CD4-positive, alpha-beta T cell treated with Interleukin-12 subunit alpha and Interleukin-12 subunit beta, for 1 hour (primary cell): Measurements from ENCODE around the gene ICAM2.
"Not testable (repeated sequence)": the region's sequence is repeated elsewhere in the genome, so short reads cannot be mapped to it uniquely, and the experiment has no call there.

Experiments used
- DNase-seq: peaks from one replicate; pipeline ENCODE4 v3.0.0-alpha.2; 2020

The ICAM2 gene

DNA sequence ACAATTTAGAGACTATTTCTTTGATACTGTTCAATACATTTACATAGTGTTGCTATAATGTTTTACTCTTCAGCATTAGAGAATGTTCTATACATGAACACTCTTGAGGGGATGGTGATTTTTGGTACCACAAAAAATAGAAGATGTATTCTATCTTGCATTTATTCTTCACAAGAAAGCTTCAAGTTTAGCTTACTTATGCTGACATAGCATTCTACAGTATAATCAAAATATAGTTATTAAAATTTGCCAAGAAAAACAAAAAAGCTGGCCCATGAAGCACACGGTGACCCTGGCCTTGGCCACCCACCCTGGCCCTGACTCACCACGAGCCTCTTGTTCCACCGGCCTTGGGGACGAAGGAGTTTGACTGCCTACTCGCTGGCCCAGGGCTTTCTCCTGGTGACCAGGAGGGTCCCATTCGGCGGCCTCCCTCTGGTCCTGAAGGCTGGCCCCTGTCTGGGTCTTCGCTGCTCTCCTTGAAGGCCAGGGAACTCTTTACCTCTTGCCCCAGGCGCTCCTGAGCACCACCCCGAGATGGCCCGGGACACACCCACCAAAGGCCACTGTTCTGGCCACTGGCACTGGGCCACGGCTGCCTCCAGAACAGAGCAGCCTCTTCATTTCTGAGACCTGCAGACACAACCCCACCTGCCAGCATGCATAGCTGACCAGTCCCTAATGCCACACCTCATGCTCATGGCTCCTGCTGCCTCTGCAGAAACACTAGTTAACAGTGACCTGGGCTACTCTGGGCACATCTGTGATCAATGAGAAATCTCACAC is 22.5 kb upstream of the ICAM2 start:
- DNase-seq = no peak

DNA sequence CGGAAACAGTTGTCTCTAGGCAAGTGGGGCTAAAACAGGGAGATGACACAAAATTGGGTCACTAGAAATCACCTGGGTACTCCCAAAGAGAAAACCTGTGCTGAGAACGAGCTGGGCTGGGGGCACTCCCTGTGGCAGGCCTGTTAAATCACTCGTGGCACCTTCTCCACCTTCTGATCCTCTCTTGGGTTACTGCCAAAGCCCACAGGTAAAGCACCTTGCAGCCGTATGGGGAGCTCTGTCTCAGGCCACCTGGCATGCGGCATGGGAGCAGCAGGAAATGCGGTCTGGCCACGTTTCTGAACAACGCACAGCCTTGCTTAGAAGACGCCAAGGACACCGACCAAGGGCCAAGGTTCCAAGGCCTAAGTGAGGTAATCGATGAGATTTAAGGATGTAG is 21.5 kb upstream of the ICAM2 start:
- no peak for DNase-seq

- DNase-seq = no peak
Observed at GRCh38 chr17:64040206-64040605, 19.8 kb upstream of the ICAM2 start.

DNA sequence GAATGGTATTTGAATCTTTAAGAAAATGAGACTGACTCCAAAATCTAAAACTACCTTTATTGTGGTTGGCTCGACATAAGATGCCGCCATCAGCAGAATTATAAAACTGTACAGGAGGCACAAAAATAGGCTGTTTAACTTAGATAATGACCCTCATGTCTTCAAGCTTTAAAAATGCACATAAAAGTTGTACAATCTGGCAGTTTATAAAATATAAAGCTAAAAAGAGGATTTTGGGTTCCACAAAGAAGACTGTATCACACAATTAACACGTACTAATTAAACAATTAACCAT is 18.6 kb upstream of the ICAM2 start:
- no peak for DNase-seq

DNA sequence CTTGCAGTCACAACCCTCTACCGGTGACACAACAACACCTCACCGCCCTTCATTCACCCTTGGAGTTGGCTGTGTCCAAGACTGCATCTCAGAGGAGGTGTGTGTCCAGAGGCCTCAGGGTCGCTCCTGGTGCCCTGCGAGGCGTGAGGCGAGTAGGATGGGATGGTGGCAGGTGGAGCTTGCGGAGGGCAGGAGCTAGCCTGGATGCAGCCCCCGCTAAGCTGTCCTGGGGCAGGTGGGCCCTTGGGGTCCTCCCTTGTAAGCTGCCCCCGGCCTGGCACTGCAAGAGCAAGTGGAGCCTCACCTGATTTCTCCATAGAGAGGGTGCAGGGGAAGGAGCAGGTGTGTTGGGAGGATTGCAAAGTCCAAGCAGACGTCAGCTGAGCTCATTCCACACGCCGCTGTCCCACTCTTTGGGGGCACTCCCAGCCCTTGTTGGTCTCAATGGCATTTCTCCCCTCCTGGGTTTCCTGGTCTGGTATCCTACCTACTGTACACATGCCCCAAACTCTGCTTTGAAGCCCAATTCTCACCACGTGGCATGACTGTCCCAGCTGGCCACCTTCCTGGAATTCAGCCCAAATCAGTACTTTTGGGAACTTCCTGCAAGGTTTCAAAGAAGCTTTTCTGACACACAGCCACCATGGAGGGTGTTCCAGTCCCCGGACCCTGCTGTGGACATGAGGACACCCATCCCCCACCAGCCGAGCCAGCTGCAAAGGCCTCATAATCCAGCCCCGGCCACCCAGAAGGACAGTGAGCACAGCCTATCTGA is 18.1 kb upstream of the ICAM2 start:
- DNase-seq = no peak

DNA sequence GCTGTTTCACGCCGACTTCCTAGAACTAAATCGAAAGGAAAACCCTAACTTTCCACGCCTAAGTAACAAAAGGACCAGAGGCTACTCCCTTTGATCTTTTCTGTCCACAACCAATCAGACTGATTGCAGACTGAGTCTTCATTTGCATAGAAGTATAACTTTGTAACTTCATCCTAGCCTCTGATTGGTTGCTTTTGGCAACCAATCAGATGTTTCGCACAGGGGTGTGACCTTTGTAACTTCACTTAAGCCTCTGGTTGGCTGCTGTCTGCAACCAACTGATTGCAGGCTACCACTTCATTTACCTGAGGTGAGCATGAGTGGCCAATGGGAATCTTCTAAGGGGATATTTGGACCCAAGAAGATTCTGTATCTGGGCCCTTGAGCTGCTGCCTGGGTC is 17.4 kb upstream of the ICAM2 start:
- DNase-seq = no peak

GRCh38 chr17:64037180-64037579 is 16.7 kb upstream of the ICAM2 start:
- DNase-seq = no peak

GRCh38 chr17:64036198-64036922 is 15.9 kb upstream of the ICAM2 start:
- no peak for DNase-seq

GRCh38 chr17:64032081-64032480 is 11.6 kb upstream of the ICAM2 start:
- DNase-seq = no peak

DNA sequence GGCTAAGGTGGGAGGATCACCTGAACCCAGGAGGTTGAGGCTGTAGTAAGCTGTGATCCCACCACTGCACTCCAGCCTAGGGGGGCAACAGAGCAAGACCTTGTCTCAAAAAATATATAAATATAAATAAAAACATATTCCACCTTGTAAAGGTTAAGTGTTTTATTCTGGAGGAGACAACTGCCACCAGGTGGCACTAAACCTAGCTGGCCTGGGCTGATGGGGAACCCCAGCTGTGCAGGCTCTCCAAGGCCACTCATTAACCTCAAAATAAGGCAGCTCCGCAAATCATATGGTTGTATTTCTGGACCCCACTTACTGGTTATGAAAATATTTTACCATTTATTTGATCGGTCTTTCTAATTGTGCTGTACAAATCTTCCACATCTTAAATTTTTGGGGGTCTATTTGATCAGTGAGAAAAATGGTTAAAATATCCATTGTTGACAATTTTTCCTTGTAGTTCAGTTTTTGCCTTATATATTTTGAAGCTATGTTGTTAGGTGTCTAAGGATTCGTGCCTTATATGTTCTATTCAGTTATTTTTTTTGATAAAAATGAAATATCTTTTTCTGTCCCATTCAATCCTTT is 8.5 kb upstream of the ICAM2 start:
- peak; percentile 83 for DNase-seq

- DNase-seq = peak; percentile 96
Observed at GRCh38 chr17:64025732-64026294, 5.4 kb upstream of the ICAM2 start.

GRCh38 chr17:64024781-64025731 is 4.6 kb upstream of the ICAM2 start:
- peak; percentile 70 for DNase-seq

GRCh38 chr17:64024215-64024654 is 3.8 kb upstream of the ICAM2 start:
- no peak for DNase-seq

DNA sequence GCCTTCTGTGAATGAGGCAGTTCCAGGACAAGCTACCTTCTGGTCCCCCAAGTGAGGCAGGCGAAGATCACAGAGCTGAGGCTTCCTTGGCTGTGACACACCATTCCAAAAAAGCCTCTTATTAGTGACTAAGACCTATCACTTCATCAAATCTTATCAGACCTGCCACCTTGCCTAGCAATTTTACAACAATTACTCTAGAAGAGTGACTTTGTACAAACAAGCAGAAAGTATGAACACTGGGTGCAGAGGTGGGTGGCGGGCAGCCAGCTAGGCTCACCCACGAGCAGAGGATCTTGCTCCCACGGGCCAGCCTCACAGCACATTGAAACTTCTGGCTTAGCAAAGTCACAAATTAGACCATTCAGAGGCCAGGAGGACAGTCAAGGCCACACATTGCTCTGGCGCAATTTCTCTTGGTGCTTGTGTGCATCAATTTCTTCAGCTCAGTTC is 2.2 kb upstream of the ICAM2 start:
- DNase-seq = peak; percentile 30

DNA sequence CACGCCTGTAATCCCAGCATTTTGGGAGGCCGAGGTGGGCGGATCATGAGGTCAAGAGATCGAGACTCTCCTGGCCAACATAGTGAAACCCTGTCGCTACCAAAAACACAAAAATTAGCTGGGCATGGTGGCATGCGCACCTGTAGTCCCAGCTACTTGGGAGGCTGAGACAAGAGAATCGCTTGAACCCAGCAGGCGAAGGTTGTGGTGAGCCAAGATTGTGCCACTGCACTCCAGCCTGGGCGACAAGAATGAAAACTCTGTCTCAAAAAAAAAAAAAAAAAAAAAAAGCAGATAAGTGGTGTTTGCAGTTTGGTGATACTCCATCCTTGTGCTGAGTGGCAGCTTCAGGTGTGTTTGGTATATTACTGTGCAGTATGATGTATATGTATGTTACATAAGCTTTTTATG is 877 bp downstream of the ICAM2 start:
- DNase-seq = not testable (repeated sequence)

- peak; percentile 46 for DNase-seq
Observed at GRCh38 chr17:64017381-64017980, 3.0 kb downstream of the ICAM2 start.

- no peak for DNase-seq
Observed at GRCh38 chr17:64016974-64017373, 3.5 kb downstream of the ICAM2 start.

- peak; percentile 38 for DNase-seq
Observed at GRCh38 chr17:64016231-64016784, 4.1 kb downstream of the ICAM2 start.

DNA sequence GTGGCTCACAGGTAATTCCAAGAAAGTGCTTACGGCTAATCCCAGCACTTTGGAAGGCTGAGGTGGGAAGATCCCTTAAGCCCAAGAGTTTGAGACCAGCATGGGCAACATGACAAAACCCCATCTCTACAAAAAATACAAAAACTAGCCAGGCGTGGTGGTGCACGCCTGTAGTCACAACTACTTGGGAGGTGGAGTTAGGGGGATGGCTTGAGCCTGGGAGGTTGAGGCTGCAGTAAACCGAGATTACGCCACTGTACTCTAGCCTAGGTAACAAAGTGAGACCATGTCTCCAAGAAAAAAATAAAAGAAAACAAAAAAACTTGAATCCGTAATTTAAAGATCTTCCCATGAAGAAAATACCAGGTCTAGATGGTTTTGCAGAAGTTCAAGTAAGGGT is 5.0 kb downstream of the ICAM2 start:
- no peak for DNase-seq

- no peak for DNase-seq
Observed at GRCh38 chr17:64009571-64010402, 10.6 kb downstream of the ICAM2 start.
